Testis (tissue), 3 donors: Measurements from ENCODE around the gene IFNA5. TPM values are rescaled to one million over a fixed set of nuclear protein-coding genes. Genes with fewer than 3 reads are reported as not detected.

Experiments
- DNase-seq: peaks from one replicate; pipeline ENCODE4 v3.0.0-alpha.2; 2019
- H3K27ac ChIP-seq, 2 donors: fragments of 200-600 bp; sonication (generic); one replicate each; pipeline ENCODE4 v1.5.1; 2019
- H3K27me3 ChIP-seq: fragments of 200-600 bp; sonication (generic); one replicate; pipeline ENCODE4 v1.5.1; 2019
- H3K36me3 ChIP-seq: fragments of 200-600 bp; sonication (generic); one replicate; pipeline ENCODE4 v1.5.1; 2017; ENCODE audit warnings: low read depth; ENCODE audit errors: missing control alignments
- H3K4me1 ChIP-seq: fragments of 200-600 bp; sonication (generic); one replicate; pipeline ENCODE4 v1.5.1; 2019
- H3K4me3 ChIP-seq, 2 donors: fragments of 200-600 bp; sonication (generic); one replicate each; pipeline ENCODE4 v1.5.1; 2017 to 2019
- H3K9me3 ChIP-seq: fragments of 200-600 bp; sonication (generic); one replicate; pipeline ENCODE4 v1.5.1; 2017
- POLR2A ChIP-seq: fragments of 450-650 bp; IDR thresholded peaks from one replicate; pipeline ENCODE4 v1.6.1; 2017; ENCODE audit warnings: antibody characterized with exemption, mild to moderate bottlenecking, moderate library complexity
- WGBS, 2 donors: methylation state at CpG; one replicate each; pipeline ENCODE4 v1.1.5; 2018; 5-methylcytosine and 5-hydroxymethylcytosine counted together
- intact Hi-C: fragments of 100-400 bp; cut with DNase I; formaldehyde crosslinking; loops from one replicate; pipeline ENCODE4 v1.15.1; 2023; ENCODE audit warnings: low total_unique reads
- polyA plus RNA-seq: library from polyadenylated mRNA; stranded (reverse); fragments of 350-450 nt; fragmentation: Illumina TruSeq; extraction: RNeasy Lipid Tissue Mini Kit (QIAGEN cat#74804); gene quantifications from one replicate; pipeline ENCODE4 v1.2.3, GENCODE V29; 2014; ENCODE audit warnings: low read depth, low replicate concordance; ENCODE audit not compliant: insufficient read depth
- total RNA-seq, 2 donors: library from RNA; depleted of rRNA; stranded (reverse); fragments of >200 nt; gene quantifications; one replicate each; pipeline ENCODE4 v1.2.3, GENCODE V29; 2016
- TF ChIP-seq, protein P1 (sequence below), 3 experiments: fragments of 450-650 bp in 2 of 3; fragments of 200-600 bp in 1 of 3; sonication (generic) in 1 of 3; IDR thresholded peaks; one replicate each; pipeline ENCODE4 v1.5.1; 2016 to 2019; ENCODE audit warnings: antibody characterized with exemption in 3 of 3, mild to moderate bottlenecking in 2 of 3, moderate library complexity in 1 of 3

IFNA5 gene
- total and polyA plus RNA-seq, 3 donors from 2014 or later: not detected

DNA sequence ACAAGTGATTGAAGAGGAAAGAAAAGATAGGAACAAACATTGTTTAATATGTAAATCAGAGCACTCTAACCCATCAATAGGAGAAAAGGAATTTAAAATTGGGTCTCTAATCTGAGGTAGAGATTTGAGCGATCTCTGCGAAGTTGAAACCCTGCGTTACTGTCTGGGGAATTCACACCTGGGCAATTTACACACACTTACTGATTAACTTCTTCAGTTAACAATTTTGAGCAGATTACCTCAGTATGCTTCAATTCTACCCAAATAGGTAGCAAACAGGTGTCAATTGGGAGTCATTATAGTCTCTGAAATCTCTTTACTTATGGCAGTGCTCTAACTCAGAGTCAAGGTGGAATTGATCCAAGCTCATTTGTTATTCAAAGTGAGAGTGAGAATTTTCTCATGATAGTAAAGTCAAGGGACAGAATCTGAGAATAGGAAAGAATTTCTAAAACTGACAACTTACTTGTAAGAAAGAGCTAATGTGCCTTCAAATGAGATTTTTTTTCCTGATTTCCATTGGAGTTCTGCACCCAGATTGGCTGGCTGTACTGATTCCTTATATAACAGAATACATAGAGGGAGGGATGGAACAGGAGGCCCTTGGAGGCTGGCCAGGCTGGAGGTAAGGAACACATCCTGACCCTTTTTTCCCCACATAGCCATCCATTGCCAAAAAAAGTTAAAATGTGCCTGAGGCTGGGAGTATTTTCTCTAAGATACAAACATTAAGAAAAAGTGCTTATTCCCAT lies 38.2 kb downstream of the IFNA5 start:
- H3K36me3 ChIP-seq: no peaks in the 10 kb centered on the region
- intact Hi-C loops: no loop called here
- TF ChIP-seq POLR2A: no peak
- TF ChIP-seq, protein P1, sequence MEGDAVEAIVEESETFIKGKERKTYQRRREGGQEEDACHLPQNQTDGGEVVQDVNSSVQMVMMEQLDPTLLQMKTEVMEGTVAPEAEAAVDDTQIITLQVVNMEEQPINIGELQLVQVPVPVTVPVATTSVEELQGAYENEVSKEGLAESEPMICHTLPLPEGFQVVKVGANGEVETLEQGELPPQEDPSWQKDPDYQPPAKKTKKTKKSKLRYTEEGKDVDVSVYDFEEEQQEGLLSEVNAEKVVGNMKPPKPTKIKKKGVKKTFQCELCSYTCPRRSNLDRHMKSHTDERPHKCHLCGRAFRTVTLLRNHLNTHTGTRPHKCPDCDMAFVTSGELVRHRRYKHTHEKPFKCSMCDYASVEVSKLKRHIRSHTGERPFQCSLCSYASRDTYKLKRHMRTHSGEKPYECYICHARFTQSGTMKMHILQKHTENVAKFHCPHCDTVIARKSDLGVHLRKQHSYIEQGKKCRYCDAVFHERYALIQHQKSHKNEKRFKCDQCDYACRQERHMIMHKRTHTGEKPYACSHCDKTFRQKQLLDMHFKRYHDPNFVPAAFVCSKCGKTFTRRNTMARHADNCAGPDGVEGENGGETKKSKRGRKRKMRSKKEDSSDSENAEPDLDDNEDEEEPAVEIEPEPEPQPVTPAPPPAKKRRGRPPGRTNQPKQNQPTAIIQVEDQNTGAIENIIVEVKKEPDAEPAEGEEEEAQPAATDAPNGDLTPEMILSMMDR (IDR thresholded peaks at IDR 0.05): no peak
- no peak overlapping the region for H3K27ac ChIP-seq
- H3K9me3 ChIP-seq: no peaks in the 10 kb centered on the region
- no peaks in the 10 kb centered on the region for H3K4me1 ChIP-seq
- no peaks in the 10 kb centered on the region for H3K27me3 ChIP-seq
- DNase-seq: no peak
- WGBS, 2 donors: 39 to 52% methylated on average over 3 of the region's 3 CpGs
- no peak overlapping the region for H3K4me3 ChIP-seq

DNA sequence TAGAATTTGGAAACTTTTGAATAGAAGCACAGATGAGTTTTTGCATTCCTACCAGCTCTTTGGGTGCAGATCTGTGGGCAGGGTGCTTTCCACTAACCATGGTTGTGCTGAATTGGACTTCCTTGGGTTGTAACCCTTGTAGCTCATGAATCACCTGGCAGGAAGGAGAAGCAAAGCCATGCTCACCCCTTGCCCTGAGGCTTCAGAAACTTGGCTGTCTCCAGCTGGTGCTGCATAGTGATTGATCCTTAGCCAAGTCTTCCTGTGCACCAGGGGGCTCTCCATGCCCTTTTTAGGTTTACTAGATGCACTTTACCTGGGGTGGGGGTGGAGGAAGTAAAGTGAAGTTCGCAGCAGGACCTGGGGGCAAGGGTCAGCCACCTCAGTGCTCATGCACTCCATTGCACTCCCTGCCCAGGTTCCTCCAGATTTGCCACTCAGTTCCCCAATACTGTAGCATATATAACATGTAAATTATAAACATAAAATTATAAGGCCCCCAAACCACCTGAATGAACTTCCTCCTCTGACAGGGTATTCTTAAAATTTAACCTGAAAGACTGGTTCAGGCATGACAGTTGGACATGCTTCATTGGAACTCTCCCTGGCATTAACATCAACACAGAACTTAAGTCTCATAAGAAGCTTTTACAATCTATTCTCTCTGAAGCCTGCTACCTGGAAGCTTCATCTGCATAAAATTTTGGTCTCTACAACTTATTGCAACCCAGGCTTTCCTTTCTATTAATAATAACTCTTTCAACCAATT lies 39.5 kb downstream of the IFNA5 start:
- H3K4me1 ChIP-seq: no peaks in the 10 kb centered on the region
- WGBS, 2 donors: 29 to 39% methylated on average over 1 of the region's 1 CpG
- intact Hi-C loops: no loop called here

DNA sequence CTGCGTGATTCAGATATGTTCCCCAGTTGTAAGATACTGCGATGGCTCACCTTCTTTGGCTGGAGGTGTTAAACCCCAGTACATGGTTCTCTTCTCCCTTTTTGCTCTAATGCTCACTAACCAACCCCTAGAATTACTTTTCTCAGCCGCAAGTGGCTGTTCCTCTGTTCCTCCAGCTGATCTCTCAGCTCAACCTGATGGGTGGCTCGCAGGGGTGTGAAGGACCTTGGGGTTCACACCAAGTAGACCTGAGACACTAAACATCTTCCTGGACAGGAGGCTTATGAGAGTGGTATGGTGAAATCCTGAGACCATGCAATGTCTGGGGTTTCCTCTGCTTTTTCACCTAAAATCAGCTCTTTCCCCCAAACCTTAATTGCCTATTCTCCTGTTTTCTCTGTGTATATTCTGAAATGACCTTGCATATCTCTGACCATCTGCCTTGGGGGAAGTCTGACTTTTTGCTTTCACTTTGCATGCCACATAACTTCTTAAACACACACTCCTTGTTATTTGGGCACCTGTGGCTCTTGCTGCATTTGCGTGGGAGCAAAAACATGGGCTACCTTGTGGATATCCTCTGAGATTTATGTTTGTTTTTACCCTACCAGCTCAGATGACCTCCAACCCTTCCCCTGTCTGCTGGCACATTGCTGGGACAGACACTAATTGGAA lies 49.4 kb downstream of the IFNA5 start:
- no peak for DNase-seq
- Histone ChIP-seq H3K4me3 (no peak overlapping the region), H3K27ac (no peak overlapping the region), H3K36me3 (no peaks in the 10 kb centered on the region), H3K9me3 (no peaks in the 10 kb centered on the region), H3K27me3 (no peaks in the 10 kb centered on the region), H3K4me1 (no peaks in the 10 kb centered on the region)
- 66 to 85% methylated on average over 5 of the region's 5 CpGs for WGBS, 2 donors
- intact Hi-C loops: no loop called here
- TF ChIP-seq, protein P1 (IDR thresholded peaks at IDR 0.05): no peak
- no peak for TF ChIP-seq POLR2A

More for the DNA sequence above, 39.5 kb downstream of the IFNA5 start:
- H3K9me3 ChIP-seq: no peaks in the 10 kb centered on the region
- no peak overlapping the region for H3K27ac ChIP-seq
- no peak for DNase-seq
- no peak overlapping the region for H3K4me3 ChIP-seq
- TF ChIP-seq POLR2A: no peak
- TF ChIP-seq, protein P1 (IDR thresholded peaks at IDR 0.05): no peak
- no peaks in the 10 kb centered on the region for H3K27me3 ChIP-seq
- no peaks in the 10 kb centered on the region for H3K36me3 ChIP-seq

Other genes with a start within 250 kb of the IFNA5 start
- not detected for gene IFNB1, start 227.4 kb downstream of the IFNA5 start, total RNA-seq
- gene IFNB1, start 227.4 kb downstream of the IFNA5 start, polyA plus RNA-seq: not detected
- not detected for gene IFNW1, start 163.5 kb downstream of the IFNA5 start, total RNA-seq
- gene IFNW1, start 163.5 kb downstream of the IFNA5 start, polyA plus RNA-seq: not detected
- gene IFNA21, start 138.7 kb downstream of the IFNA5 start, total RNA-seq: not detected
- gene IFNA21, start 138.7 kb downstream of the IFNA5 start, polyA plus RNA-seq: not detected
- not detected for gene IFNA4, start 117.7 kb downstream of the IFNA5 start, total RNA-seq
- not detected for gene IFNA4, start 117.7 kb downstream of the IFNA5 start, polyA plus RNA-seq
- not detected for gene IFNA7, start 103.1 kb downstream of the IFNA5 start, total RNA-seq
- gene IFNA7, start 103.1 kb downstream of the IFNA5 start, polyA plus RNA-seq: not detected
- not detected for gene IFNA10, start 98.2 kb downstream of the IFNA5 start, total RNA-seq
- not detected for gene IFNA10, start 98.2 kb downstream of the IFNA5 start, polyA plus RNA-seq
- gene IFNA16, start 88.0 kb downstream of the IFNA5 start, total RNA-seq: not detected
- not detected for gene IFNA16, start 88.0 kb downstream of the IFNA5 start, polyA plus RNA-seq
- gene IFNA17, start 77.1 kb downstream of the IFNA5 start, total RNA-seq: not detected
- not detected for gene IFNA17, start 77.1 kb downstream of the IFNA5 start, polyA plus RNA-seq
- gene IFNA14, start 65.3 kb downstream of the IFNA5 start, total RNA-seq: not detected
- not detected for gene IFNA14, start 65.3 kb downstream of the IFNA5 start, polyA plus RNA-seq
- gene KLHL9, start 30.1 kb upstream of the IFNA5 start, total RNA-seq: 10 to 100 TPM; 17.4 to 19.3 TPM
- gene KLHL9, start 30.1 kb upstream of the IFNA5 start, polyA plus RNA-seq: 12.7 TPM
- under 1 TPM in 1 of 2 donors, not detected in 1; 0.39 TPM for gene IFNA6, start 45.6 kb upstream of the IFNA5 start, total RNA-seq
- not detected for gene IFNA6, start 45.6 kb upstream of the IFNA5 start, polyA plus RNA-seq
- 1 to 10 TPM in 1 of 2 donors, under 1 TPM in 1; 0.63 to 1.9 TPM for gene IFNA13, start 62.7 kb upstream of the IFNA5 start, total RNA-seq
- not detected for gene IFNA13, start 62.7 kb upstream of the IFNA5 start, polyA plus RNA-seq
- gene IFNA2, start 80.1 kb upstream of the IFNA5 start, total RNA-seq: 1 to 10 TPM; 1.2 to 1.3 TPM
- not detected for gene IFNA2, start 80.1 kb upstream of the IFNA5 start, polyA plus RNA-seq
- not detected for gene IFNA8, start 103.8 kb upstream of the IFNA5 start, total RNA-seq
- gene IFNA8, start 103.8 kb upstream of the IFNA5 start, polyA plus RNA-seq: not detected
- not detected for gene IFNA1, start 135.1 kb upstream of the IFNA5 start, total RNA-seq
- not detected for gene IFNA1, start 135.1 kb upstream of the IFNA5 start, polyA plus RNA-seq
- under 1 TPM in 1 of 2 donors, not detected in 1; 0.47 TPM for gene IFNE, start 177.0 kb upstream of the IFNA5 start, total RNA-seq
- not detected for gene IFNE, start 177.0 kb upstream of the IFNA5 start, polyA plus RNA-seq